Endothelial cell (in vitro differentiated cells): Measurements from ENCODE around the gene IKZF1. TPM values are rescaled to one million over a fixed set of nuclear protein-coding genes. Genes with fewer than 3 reads are reported as not detected.

Experiments
- DNase-seq: peaks from one replicate; pipeline ENCODE4 v3.0.0; 2021; ENCODE audit warnings: low spot score
- H3K27ac Mint-ChIP-seq: one replicate; pipeline ENCODE4 v1.8.0; 2021; ENCODE audit warnings: mixed read lengths, inconsistent platforms; ENCODE audit not compliant: unreplicated experiment
- H3K27me3 Mint-ChIP-seq: one replicate; pipeline ENCODE4 v1.8.0; 2021; ENCODE audit warnings: mild to moderate bottlenecking, moderate library complexity, mixed read lengths, inconsistent platforms; ENCODE audit not compliant: unreplicated experiment
- H3K36me3 Mint-ChIP-seq: one replicate; pipeline ENCODE4 v1.8.0; 2021; ENCODE audit warnings: mild to moderate bottlenecking, low read depth, mixed read lengths, inconsistent platforms; ENCODE audit not compliant: unreplicated experiment
- H3K4me1 Mint-ChIP-seq: one replicate; pipeline ENCODE4 v1.8.0; 2021; ENCODE audit warnings: mild to moderate bottlenecking, mixed read lengths, inconsistent platforms; ENCODE audit not compliant: unreplicated experiment
- H3K4me3 Mint-ChIP-seq: one replicate; pipeline ENCODE4 v1.8.0; 2021; ENCODE audit warnings: mild to moderate bottlenecking, mixed read lengths, inconsistent platforms; ENCODE audit not compliant: unreplicated experiment
- H3K9me3 Mint-ChIP-seq: one replicate; pipeline ENCODE4 v1.8.0; 2021; ENCODE audit warnings: mixed read lengths, inconsistent platforms; ENCODE audit not compliant: unreplicated experiment
- total RNA-seq: library from RNA; stranded (reverse); fragmentation: NEBNext Ultra II Directional; extraction: Animal tissue kit (Norgen Biotek cat#: 25700); gene quantifications from one replicate; pipeline ENCODE4 v1.2.1, GENCODE V29; 2021; ENCODE audit not compliant: unreplicated experiment
- TF ChIP-seq, protein P1 (sequence below): fragments of 200-600 bp; sonication (generic); IDR thresholded peaks from one replicate; pipeline ENCODE4 v1.5.0; 2021; ENCODE audit warnings: antibody characterized with exemption; ENCODE audit not compliant: unreplicated experiment

IKZF1 gene
- total RNA-seq, 1 donor from 2014 or later: 3.1 TPM

DNA sequence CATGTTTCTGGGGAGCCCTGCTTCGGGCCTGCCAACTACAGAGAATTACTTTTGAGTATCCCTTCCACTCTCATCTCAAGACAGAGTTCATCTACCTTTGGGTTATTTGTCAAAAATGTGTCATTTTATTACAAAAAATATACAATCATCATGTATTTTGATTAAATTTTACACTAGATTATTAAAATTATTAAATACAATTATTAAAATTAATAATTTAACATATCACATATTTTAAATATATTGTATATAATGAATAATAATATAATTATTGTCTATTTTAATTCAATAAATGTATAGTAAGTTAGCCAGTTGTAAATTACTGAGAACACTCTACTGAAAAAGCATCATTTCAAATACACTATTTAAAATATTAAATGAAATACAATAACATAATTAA lies 94.7 kb downstream of the IKZF1 start:
- TF ChIP-seq, protein P1, sequence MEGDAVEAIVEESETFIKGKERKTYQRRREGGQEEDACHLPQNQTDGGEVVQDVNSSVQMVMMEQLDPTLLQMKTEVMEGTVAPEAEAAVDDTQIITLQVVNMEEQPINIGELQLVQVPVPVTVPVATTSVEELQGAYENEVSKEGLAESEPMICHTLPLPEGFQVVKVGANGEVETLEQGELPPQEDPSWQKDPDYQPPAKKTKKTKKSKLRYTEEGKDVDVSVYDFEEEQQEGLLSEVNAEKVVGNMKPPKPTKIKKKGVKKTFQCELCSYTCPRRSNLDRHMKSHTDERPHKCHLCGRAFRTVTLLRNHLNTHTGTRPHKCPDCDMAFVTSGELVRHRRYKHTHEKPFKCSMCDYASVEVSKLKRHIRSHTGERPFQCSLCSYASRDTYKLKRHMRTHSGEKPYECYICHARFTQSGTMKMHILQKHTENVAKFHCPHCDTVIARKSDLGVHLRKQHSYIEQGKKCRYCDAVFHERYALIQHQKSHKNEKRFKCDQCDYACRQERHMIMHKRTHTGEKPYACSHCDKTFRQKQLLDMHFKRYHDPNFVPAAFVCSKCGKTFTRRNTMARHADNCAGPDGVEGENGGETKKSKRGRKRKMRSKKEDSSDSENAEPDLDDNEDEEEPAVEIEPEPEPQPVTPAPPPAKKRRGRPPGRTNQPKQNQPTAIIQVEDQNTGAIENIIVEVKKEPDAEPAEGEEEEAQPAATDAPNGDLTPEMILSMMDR: no peak
- Mint-ChIP-seq H3K36me3 (peaks cover 5% of the 10 kb centered on the region), H3K4me1 (no peaks in the 10 kb centered on the region), H3K27ac (no peak overlapping the region), H3K4me3 (no peak overlapping the region), H3K9me3 (no peaks in the 10 kb centered on the region), H3K27me3 (peaks cover 1% of the 10 kb centered on the region)
- DNase-seq: no peak

DNA sequence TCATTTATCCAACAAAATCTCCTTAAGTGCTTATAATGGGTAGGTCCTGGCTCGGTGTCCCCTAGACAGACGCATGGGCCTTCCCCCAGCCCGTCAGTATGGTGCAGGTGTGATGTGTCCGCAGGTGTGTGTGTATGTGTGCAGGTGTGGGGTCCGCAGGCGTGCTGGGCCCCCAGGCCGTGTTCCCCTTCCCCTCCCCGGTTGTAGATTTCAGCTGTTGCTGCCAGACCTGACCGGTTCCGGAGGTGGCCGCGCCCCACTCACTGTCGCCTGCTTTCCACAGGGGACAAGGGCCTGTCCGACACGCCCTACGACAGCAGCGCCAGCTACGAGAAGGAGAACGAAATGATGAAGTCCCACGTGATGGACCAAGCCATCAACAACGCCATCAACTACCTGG lies 95.1 kb downstream of the IKZF1 start:
- TF ChIP-seq, protein P1: no peak
- peaks cover 1% of the 10 kb centered on the region for H3K27me3 Mint-ChIP-seq
- H3K27ac Mint-ChIP-seq: no peak overlapping the region
- no peak for DNase-seq
- no peaks in the 10 kb centered on the region for H3K9me3 Mint-ChIP-seq
- H3K4me1 Mint-ChIP-seq: no peaks in the 10 kb centered on the region
- H3K4me3 Mint-ChIP-seq: no peak overlapping the region
- peaks cover 5% of the 10 kb centered on the region for H3K36me3 Mint-ChIP-seq

DNA sequence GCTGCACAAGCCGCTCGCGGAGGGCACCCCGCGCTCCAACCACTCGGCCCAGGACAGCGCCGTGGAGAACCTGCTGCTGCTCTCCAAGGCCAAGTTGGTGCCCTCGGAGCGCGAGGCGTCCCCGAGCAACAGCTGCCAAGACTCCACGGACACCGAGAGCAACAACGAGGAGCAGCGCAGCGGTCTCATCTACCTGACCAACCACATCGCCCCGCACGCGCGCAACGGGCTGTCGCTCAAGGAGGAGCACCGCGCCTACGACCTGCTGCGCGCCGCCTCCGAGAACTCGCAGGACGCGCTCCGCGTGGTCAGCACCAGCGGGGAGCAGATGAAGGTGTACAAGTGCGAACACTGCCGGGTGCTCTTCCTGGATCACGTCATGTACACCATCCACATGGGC lies 95.6 kb downstream of the IKZF1 start:
- H3K9me3 Mint-ChIP-seq: no peaks in the 10 kb centered on the region
- TF ChIP-seq, protein P1: no peak
- H3K36me3 Mint-ChIP-seq: peaks cover 5% of the 10 kb centered on the region
- no peak overlapping the region for H3K4me3 Mint-ChIP-seq
- H3K27me3 Mint-ChIP-seq: peaks cover 1% of the 10 kb centered on the region
- no peaks in the 10 kb centered on the region for H3K4me1 Mint-ChIP-seq
- no peak for DNase-seq
- no peak overlapping the region for H3K27ac Mint-ChIP-seq

GRCh38 chr7:50404392-50404791 lies 99.9 kb downstream of the IKZF1 start:
- no peak overlapping the region for H3K4me3 Mint-ChIP-seq
- peaks cover 3% of the 10 kb centered on the region for H3K27me3 Mint-ChIP-seq
- peaks cover 2% of the 10 kb centered on the region for H3K4me1 Mint-ChIP-seq
- no peak overlapping the region for H3K27ac Mint-ChIP-seq
- peaks cover 5% of the 10 kb centered on the region for H3K36me3 Mint-ChIP-seq
- TF ChIP-seq, protein P1: peak; percentile 28
- H3K9me3 Mint-ChIP-seq: no peaks in the 10 kb centered on the region
- DNase-seq: no peak

- H3K36me3 Mint-ChIP-seq: peaks cover 5% of the 10 kb centered on the region
- no peak overlapping the region for H3K4me3 Mint-ChIP-seq
- H3K27ac Mint-ChIP-seq: no peak overlapping the region
- no peaks in the 10 kb centered on the region for H3K9me3 Mint-ChIP-seq
- H3K4me1 Mint-ChIP-seq: peaks cover 2% of the 10 kb centered on the region
- H3K27me3 Mint-ChIP-seq: peaks cover 3% of the 10 kb centered on the region
- no peak for DNase-seq
- TF ChIP-seq, protein P1: no peak
Measured at GRCh38 chr7:50405221-50405620, 100.7 kb downstream of the IKZF1 start.
